ENCODE measurements around the gene TARS2.

The TARS2 gene

DNA sequence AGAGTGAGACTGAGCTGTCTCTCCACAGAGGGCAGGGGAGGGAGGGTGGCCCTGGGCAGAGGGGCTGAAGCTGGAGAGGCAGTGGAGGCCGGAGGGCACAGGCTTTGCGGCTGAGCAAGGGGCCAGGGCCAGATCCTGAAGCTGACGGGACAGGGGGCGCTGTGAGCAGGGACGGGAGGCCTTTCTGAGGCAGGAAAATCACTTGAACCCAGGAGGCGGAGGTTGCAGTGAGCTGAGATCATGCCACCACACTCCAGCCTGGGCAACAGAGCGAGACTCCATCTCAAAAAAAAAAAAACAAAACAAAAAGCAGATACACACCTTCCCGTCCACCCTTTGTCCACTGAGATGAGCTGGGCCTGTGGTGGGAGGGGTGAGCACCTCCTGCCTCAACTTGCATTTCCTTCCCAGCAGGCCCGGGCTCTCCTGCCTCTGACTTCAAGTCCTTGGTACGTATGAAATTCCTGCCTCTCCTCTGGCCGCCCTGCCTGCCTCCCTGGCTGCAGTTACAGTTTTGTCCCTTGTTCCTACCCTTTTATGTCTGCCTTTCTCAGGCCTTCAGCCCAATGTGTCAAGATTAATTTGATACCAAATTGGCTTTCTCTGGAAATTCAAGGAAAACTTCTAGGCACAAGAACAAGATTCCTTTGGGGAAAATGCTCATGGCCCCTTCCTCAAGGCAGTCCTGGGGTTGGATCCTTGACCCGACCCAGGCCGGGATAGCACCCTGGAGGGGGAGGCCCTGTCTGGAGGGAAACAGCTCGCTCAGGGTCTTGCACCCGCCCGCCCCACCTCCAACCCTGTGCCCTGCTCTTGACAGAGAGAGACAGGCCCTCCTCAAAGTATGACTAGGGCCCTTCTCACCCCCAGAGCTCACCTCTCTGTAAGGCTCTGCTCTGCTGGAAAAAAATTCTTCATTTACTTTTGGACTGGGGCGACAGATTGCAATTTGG lies 50.8 kb downstream of the TARS2 start:
- peak; percentile 72 for DNase-seq (ENCODE audit: low read depth)

DNA sequence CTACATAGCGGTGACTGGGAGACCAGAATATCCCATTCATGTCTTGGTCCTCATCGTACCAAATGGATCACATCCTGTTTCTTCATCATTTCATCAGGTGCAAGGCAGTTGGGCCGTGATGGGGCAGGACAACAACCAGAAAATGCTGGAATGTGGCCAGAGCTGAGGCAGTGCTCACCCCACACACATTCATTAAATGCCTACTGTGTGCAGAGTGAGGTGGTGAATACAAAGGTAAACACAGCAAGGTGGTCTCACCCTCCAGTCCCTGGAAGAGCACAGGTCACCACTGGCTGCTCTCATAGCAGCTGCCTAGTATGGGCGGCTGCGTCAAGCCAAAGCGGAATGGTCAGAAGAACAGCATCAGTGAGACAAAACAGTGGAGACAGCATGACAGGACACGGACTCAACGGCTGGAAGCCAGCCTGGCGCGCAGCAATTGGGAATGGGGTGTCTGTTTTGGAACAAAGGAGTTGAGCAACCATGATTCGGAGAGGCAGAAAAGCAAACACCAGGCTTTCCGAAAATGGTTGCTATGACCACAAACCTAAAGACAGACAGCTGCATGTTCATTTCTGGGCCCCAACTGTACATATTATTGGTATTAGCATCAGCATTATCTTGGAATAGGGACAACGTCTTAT lies 56.4 kb downstream of the TARS2 start:
- no peak for DNase-seq (ENCODE audit: low read depth)

DNA sequence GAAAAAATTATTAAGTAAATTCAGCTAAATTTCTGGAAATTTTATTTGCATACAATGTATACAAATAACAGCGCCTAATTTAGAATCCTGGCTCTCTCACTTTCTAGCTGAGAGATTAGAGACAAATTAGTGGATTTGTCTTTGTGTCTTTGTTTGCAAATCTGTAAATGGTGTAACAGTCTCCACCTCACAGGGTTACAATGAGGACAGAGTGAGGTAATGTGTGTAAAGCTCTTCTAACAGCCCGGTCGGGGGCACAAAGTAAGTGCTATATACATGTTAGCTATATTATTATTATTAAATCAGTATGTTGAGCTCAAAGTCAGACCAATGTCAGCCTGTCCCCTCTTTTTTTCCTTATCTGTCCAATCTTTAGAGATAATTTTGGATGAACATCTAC lies 57.0 kb downstream of the TARS2 start:
- no peak for DNase-seq (ENCODE audit: low read depth)

DNA sequence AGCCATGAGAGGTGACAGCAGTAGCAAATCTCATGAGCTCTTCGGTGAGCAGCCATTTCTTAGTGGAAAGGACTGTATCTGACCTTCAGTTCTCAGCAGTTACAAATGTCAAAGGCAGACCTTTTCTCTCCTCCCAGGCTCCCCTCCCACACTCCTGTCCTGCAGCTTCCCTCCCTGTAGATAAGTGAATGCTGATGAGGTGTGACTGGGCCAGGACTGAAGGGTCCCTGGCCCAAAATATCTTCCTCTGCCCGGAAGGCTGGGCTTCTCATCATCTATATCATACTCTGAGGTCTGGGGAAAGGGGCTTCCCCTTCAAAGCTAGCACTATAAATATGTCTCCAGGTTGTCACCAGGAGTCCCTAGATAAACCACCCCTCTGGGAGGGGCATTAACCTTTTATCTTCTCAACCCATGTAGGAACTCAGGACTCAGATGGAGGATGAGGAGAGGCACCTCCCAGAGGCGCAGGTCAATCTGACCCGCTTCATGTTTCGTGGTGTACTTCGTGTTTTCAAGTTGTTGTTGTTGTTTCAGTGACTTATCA lies 58.3 kb downstream of the TARS2 start:
- no peak for DNase-seq (ENCODE audit: low read depth)

DNA sequence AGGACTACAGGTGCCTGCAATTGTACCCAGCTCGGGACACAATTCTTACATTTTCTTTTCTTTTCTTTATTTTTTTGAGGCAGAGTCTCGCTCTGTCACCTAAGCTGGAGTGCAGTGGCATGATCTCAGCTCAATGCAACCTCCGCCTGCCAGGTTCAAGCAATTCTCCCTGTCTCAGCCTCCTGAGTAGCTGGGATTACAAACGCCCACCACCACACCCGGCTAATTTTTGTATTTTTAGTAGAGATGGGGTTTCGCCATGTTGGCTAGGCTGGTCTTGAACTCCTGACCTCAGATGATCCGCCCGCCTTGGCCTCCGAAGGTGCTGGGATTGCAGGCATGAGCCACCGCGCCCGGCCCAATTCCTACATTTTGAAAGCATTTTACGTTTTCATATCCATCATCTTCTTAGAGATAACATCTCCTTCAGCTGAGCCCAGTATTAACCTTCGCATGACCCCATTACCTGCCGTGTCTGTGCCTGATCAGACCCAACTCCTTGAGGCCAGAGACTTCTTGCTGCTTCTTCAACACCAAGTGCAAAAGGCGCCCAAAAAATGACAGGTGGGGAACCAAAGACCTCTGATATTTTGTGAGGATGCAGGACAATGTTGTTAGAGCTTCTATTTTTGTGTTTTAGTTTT lies 59.2 kb downstream of the TARS2 start:
- DNase-seq (ENCODE audit: low read depth) = no peak

DNA sequence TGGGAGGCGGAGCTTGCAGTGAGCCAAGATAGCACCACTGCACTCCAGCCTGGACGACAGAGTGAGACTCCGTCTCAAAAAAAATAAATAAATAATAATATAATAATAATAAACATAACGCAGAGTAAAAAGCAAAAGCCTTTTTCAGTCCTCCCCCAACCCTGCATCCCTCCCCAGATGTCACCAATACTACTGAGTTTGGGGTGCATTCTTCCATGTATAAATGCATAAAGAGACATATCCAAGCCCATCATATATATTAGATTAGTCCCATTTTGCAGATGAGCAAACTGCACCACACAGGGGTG lies 61.1 kb downstream of the TARS2 start:
- no peak for DNase-seq (ENCODE audit: low read depth)

DNA sequence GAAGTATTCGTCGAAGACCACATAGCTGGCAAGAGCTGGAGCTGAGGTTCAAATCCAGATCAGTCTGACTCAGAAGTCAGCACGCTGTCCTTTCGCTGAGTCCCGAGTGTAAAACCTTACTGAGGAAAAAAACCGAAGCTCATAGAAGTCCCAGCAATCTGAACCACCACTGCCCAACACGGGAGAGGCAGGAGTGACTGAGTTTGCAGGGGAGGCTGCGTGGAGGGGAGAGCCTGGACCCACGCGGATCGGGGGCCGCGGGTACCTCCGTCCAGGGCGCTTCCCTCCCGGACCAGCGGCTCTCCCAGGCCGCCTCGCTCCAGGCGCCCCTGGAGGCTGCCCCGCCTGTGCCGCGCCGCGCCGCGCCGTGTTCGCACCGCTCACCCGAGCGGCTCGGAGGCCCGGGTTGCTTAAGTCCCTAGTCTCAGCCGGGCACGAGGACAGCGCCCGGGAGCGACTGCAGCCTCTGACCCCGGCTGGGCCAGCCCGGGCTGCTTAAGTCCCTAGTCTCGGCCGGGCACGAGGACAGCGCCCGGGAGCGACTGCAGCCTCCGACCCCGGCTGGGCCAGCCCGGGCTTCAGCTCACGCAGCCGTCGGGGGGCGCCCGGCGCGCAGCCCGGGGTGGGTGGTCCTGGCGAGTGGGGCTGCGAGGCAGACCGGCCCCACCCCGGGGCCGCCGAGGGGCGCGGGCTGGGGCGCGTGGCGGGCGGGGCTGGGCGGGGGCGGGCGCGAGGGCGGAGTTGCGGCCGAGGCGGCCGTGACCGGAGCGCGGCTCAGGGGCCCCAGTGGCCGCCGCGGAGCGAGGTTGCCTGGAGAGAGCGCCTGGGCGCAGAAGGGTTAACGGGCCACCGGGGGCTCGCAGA lies 61.6 kb downstream of the TARS2 start, which contains the start of gene ADAMTSL4:
TSS of gene ADAMTSL4 (plus strand) at position 777 of the 864 bp plus-strand sequence. CDS start 2,881 bp downstream, outside the sequence.
- DNase-seq (ENCODE audit: low read depth) = no peak

DNA sequence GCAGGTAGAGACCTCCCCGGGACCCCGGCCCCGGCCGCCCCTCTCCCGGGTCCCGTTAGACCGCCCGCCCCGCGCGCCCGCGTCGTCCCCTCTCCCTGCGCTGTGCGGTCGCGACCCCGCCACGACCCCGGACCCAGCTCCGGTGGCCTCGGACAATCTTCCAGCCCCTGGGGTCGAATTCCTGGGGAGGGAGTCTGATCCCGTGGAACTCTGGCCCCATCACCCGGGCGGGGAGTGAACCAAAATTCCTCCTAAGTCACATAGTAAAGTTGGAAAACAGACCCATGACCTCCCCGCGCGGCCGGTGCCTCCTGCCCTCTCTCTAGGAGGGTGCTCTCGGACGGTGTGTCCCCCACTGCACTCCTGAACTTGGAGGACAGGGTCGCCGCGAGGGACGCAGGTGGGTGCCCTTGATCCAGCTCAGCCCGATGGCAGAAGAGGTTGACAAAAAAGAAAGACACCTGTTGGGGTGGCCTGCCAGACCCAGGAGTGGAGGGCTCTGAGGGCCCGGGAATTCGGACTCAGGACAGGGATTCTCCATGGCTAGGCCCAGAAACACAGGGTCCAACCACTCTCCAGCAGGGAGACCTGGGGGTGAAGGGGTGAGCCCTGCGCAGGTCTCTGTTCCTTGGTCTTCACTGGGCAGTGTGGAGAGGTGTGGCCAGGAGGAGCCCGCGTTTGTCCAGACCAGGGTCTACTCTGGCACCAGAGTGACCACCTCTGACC lies 62.4 kb downstream of the TARS2 start:
- DNase-seq (ENCODE audit: low read depth) = no peak

DNA sequence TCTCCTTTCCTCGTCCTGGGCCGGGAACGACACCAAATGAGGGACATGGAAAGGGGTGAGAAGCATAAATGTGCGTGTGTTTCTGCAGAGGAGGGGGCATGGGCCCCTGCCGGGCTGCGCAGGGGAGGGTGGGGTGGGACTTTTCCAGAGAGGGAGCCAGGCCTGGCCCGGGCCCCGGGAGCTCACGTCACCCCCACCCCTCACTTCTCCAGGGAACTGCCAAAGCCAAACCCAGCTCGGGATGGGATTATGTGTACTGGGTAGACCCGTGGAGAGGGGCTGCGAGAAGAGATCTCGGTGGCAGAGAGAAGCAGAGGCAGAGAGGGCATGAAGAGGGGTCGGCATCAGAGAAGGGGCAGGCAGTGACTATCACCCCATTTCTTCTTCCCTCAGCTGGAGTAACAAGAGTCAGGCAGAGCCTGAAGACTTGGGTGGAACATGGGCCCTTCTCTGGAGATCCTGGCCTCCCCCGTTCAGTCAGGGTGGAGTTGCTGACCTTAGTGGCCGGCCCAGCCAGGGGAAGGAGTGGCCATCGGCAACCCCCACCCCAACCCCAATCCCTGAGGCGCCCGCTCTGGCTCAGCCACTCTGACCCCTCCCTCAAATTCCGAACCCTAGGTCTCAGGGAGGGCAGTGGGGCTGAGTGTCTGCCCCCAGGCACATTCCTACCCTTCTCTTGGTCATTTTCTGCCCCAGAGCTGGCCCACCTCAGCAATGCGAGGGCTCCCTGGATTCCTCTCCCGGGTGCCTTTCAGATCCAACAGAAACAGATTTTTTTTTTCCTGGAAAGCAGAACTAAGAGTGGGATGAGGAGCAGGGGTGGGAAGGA lies 63.2 kb downstream of the TARS2 start:
- DNase-seq (ENCODE audit: low read depth) = no peak

DNA sequence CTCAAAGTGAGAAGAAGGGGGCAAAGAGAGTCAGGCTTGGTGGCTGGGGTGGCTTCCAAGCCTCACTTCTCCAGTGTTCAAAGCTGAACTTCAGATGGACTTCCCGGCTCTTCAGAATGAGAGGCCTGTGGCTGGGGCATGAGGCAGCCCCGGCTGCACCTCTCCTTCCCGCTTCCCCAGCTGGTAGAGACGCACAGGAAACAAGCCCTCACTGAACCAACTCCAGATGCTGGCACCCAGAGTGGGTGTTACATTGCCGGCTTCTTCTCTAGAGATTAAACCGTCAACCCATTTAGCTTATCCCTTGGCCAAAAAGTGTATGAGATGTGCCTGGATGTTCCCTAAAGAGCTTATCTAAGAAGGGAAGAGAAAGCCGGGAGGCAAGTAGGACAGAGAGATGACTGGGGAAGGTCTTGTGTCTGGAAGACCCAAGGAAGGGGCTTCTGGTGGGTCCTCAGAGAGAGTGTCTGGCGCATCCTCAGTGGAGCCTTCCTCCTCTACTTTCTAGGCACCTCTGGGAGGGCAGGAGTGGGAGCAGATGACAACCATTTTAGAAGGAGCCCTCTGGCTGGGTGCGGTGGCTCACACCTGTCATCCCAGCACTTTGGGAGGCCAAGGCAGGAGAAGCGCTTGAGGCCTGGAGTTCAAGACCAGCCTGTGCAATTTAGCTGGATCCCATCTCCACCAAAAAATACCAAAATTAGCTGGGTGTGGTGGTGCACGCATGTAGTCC lies 64.0 kb downstream of the TARS2 start:
- no peak for DNase-seq (ENCODE audit: low read depth)

DNA sequence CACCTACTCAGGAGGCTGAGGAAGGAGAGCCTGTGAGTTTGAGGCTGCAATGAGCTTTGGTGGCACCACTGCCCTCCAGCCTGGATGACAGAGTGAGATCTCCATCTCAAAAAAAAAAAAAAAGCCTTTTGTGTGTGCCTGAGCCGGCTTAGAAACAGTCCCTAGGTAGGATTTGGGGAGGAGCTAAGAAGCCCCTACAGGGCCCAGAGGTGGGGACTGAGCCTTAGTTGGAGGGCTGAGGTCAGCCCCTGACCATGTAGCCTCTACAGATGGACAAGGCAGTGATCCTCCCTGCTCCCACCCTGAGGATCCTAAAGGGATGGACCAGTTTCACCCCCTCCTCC lies 64.5 kb downstream of the TARS2 start:
- no peak for DNase-seq (ENCODE audit: low read depth)

DNA sequence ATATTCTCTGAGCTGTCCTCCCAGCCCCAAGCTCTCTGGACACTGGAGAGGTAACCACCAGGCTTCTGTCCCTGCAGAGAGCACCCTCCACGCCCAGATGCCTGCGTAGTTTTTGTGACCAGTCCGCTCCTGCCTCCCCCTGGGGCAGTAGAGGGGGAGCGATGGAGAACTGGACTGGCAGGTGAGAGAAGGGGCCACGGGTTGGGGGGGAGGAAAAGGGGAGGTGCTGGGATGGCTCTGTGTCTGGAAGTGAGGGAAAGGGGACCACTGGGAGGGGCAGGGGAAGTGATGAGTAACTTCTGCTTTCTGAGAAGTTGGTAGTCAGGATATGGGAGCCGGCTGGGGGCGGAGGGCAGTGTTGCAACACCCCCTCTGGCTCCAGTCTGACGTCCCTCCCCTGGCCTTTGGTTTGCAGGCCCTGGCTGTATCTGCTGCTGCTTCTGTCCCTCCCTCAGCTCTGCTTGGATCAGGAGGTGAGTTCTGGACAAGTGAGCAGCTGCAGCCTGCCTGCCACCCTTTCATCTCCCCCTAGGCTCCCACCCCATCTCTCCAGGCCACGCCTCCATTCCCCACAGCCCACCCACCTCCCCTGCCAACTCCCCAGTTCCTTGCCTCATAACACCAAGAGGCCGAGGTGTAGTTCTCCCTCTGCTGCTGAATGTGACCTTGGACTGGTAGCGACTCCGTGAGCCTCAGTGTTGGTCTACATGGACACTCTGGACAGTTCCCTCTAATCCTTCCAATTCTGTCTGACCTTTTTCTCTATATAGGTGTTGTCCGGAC lies 65.1 kb downstream of the TARS2 start:
- peak; percentile 71 for DNase-seq (ENCODE audit: low read depth)

DNA sequence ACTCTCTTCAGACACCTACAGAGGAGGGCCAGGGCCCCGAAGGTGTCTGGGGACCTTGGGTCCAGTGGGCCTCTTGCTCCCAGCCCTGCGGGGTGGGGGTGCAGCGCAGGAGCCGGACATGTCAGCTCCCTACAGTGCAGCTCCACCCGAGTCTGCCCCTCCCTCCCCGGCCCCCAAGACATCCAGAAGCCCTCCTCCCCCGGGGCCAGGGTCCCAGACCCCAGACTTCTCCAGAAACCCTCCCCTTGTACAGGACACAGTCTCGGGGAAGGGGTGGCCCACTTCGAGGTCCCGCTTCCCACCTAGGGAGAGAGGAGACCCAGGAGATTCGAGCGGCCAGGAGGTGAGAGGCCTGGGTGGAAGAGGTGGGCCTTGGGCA lies 65.7 kb downstream of the TARS2 start:
- DNase-seq (ENCODE audit: low read depth) = no peak

DNA sequence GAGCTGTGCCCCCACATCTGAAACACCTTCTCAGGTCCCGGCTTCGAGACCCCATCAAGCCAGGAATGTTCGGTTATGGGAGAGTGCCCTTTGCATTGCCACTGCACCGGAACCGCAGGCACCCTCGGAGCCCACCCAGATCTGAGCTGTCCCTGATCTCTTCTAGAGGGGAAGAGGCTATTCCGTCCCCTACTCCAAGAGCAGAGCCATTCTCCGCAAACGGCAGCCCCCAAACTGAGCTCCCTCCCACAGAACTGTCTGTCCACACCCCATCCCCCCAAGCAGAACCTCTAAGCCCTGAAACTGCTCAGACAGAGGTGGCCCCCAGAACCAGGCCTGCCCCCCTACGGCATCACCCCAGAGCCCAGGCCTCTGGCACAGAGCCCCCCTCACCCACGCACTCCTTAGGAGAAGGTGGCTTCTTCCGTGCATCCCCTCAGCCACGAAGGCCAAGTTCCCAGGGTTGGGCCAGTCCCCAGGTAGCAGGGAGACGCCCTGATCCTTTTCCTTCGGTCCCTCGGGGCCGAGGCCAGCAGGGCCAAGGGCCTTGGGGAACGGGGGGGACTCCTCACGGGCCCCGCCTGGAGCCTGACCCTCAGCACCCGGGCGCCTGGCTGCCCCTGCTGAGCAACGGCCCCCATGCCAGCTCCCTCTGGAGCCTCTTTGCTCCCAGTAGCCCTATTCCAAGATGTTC lies 66.3 kb downstream of the TARS2 start:
- no peak for DNase-seq (ENCODE audit: low read depth)

DNA sequence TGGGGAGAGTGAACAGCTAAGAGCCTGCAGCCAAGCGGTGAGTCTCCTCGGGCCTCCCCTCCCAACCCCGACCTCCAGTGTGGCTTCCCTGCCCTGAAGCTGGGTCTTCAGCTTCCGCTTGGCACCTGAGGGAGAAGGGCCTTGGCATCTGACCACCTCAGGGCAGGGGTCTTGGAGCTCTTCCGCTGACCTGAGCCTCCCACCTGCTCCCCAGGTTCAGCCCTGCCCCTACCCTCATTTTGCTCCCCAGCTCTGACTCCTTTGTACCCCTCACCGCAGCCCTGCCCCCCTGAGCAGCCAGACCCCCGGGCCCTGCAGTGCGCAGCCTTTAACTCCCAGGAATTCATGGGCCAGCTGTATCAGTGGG lies 66.8 kb downstream of the TARS2 start:
- no peak for DNase-seq (ENCODE audit: low read depth)

DNA sequence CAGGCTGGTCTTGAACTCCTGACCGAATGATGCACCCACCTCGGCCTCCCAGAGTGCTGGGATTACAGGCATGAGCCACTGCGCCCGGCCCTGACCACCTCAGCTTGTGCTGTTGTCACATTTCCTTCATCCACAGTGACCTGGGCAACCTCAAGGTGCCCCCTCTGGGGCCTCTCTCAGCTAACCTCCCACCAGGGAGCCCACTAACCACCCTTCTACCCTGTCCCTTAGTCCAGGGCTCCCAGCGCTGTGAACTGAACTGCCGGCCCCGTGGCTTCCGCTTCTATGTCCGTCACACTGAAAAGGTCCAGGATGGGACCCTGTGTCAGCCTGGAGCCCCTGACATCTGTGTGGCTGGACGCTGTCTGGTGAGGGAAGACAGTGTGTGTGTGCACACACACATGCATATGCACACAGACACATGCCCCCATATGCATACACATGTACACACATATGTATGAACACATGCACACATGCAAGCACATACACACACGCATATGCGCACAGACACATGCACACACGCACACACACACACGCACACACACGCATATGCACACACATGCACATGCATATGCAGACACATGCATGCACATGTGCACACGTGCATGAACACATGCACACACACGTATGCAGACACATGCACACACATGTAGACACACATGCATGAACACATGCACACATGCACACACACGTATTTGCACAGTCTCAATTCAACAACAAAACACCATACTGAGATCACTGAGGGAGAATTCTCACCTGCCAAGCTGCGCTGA lies 68.2 kb downstream of the TARS2 start:
- no peak for DNase-seq (ENCODE audit: low read depth)

All from non-pigmented ciliary epithelial cell (primary cell).